ENCODE measurements around the gene MT1F.
"Not testable (repeated sequence)": the region's sequence is repeated elsewhere in the genome, so short reads cannot be mapped to it uniquely, and the experiment has no call there.

Gene MT1F

DNA sequence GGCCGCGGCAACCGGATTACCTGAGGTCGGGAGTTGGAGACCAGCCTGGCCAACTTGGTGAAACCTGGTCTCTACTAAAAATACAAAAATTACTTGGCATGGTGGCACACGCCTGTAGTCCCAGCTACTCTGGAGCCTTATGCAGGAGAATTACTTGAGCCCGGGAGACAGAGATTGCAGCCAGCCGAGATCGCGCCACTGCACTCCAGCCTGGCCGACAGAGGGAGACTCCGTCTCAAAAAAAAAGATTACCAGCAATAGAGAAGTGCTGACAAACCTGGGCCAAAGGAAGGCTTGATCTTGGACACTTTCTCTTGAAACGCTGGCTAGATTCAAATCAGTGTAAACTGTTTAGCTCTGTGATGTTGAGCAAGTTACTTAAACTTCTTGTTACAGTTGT, 16.2 kb downstream of the MT1F start:
- peak; percentile 44 to 47 for DNase-seq

DNA sequence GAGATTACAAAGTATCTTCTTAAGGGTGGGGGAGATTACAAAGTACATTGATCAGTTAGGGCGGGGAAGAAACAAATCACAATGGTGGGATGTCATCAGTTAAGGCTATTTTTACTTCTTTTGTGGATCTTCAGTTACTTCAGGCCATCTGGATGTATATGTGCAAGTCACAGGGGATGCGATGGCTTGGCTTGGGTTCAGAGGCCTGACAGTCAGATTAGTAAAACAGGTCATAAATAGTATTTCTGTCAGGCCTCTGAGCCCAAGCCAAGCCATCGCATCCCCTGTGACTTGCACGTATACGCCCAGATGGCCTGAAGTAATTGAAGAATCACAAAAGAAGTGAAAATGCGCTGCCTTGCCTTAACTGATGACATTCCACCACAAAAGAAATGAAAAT, 16.8 kb downstream of the MT1F start:
- DNase-seq = not testable (repeated sequence)

DNA sequence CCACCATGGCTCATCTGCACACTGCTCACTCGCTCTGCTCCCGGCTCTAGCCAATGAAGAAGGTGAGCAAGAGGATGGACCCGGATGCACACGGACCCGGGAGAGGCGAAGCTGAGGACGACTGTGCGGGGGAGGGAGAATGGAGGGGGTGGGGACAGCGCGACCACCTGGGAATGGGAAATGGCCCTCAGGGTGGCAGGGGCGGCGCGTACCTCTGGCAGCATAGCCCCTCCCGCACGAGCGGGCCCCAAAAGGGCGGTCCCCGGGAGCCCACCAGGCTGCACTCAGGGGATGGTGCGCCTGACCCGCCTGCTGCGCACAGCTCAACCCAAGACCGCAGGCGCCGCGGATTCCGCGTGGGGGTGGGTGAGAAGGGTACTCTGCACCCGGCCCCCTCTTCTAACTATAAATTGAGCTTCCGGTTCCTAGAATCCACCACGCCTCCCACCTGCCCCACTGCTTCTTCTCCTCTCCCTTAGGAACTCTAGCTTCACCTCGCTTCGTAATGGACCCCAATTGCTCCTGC, 18.0 kb downstream of the MT1F start:
- no peak for DNase-seq

DNA sequence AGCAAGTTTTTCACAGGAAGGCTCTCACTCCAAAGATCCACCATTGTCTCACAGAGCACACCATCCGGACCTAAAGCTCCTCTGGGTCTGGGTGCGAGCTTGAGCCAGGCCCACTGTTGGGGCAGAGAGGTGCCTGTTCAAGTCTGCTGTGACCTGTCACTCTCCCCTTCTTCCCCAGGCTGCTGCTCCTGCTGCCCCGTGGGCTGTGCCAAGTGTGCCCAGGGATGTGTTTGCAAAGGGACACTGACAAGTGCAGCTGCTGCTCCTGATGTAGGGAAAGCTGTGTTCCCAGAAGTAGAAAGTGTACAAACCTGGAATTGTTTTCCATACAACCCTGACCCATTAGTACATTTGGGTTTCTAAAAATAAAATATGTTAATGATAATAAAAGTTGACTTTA, 19.7 kb downstream of the MT1F start:
- DNase-seq = no peak

DNA sequence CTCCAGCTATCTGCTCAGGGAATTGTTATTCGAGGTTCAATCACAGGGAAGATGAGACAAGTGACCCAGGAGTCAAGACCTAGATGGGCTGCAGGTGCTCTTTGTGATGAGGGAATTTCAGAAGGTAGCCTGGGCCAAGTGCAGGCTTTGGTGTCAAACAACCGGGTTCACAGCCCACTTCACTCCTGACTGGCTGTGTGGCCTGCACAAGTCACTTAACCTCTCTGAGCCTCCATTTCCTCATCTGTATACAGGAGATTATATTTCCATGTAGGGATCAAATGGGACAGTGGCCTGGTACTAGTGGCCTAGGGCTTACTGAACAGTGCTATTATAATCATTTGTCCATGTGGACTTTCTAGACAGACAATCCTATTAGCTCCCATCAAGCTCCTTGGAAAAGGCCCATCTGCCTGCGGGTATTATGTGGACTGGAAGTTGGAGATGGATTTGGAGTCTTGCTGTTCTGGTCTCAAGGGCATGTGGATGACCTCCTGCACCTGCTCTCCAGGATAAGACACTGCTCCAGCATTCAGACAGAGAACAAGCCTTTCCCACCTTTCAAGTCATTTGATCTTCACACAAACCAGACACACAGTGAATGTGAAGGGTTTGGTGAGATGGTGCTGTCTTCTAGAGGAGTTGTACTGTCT, 21.4 kb downstream of the MT1F start:
- no peak for DNase-seq

DNA sequence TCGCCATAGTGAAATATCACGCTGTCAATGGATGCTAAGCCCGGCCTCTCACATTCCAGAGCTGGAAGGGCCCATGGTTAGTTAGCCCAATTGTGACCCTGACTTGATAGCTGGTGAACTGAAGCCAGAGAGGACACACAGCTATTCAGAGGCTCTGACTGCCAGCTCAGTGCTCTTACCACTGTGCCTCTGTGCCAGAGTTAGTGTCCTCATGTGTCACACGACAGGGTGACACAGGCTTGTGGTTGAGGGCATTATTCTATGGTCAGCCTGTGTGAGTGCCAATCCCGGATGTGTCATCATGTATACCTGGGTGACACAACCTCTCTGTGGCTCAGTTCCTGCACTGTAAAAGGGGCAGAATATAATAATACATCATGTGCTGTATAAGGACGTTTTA, 22.1 kb downstream of the MT1F start:
- DNase-seq = peak in 1 of 2 experiments; percentile 26

DNA sequence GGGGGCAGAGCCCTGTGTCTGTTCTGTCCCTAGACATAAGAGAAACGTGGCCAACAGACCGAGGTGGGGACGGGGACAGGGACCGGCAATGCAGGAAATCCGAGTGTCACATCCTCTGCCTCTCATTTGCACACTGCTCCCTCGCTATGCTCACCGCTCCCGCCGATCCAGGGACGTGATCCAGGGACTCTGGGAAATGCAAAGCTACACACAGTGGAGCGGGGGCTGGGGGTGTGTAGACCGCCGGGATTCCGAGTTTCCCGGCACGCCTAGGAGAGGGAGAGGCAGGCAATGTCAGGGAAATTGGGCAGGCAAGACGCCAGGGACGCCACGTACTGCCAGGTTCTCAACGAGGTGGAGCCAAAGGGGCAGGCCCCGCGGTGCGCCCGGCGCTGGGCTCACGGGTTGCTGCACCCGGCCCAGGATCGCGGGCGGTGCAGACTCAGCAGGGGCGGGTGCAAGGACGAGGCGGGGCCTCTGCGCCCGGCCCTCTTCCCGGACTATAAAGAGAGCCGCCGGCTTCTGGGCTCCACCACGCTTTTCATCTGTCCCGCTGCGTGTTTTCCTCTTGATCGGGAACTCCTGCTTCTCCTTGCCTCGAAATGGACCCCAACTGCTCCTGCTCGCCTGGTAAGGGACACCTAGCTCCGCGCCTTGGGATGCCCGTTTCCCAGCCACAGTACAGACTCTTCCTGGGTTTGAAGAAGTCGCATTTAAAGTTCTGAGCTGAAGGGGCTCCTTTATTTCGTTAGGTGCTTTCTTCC, 24.4 kb downstream of the MT1F start, which contains the start of gene MT1X:
TSS of gene MT1X (plus strand) at position 532 of the 764 bp plus-strand sequence. CDS start at position 603, 71 bp downstream.
- peak; percentile 84 to 85 for DNase-seq

DNA sequence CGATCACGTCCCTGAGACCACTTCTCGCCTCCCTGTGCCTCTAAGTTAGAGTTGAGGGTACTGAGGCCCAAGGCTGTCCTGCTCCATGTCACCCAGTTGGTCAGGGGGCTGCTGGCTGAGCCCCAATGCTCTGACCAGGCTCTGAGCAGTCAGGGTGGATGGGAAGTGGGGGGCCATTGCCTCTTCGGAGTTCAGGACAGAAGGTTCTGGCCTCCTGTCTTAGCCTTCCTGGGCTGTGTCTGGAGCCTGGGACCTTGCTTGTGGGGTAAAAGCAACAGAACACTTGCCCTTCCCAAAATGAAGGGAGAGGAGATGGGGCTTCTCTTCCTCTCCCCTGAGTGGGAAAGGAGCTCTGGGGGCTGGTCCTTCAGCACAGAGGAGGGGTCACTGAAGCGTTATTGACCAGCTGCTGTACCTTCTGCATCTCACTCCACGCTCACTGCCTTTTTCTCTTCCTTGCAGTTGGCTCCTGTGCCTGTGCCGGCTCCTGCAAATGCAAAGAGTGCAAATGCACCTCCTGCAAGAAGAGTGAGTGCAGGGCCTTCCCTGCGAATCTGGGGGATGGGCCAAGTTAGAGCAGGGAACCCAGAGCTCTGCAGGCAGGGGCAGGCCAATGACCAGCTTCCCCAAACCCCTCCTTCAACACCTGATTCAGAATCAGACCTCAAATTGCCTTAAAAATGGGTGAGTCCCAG, 25.1 kb downstream of the MT1F start:
- peak in 1 of 2 experiments; percentile 12 for DNase-seq

DNA sequence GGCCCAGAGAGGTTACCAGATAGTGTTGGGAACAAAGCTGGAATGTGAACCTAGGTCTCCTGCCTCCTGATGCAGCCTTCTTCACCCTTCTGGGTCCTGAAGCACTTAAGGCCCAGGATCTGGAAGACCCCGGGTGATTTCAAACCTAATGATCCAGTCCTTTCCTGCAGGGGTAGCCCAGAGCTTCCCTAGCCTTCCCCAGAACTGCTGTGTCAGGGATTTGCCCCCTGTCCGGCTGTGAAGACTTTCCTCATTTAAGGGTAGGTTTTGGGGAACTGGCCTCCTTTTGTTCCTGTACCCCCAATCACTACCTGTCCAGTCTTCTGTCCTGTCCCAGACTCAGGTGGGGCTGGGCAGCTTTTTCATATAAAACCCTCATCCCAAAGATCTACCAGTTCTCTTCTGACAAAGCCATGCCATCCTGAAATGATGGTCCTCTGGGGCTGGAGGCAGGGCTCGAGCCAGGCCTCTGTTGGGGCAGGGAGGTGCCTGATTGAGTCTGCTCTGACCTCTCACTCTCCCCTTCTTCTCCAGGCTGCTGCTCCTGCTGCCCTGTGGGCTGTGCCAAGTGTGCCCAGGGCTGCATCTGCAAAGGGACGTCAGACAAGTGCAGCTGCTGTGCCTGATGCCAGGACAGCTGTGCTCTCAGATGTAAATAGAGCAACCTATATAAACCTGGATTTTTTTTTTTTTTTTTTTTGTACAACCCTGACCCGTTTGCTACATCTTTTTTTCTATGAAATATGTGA, 25.8 kb downstream of the MT1F start:
- no peak for DNase-seq

DNA sequence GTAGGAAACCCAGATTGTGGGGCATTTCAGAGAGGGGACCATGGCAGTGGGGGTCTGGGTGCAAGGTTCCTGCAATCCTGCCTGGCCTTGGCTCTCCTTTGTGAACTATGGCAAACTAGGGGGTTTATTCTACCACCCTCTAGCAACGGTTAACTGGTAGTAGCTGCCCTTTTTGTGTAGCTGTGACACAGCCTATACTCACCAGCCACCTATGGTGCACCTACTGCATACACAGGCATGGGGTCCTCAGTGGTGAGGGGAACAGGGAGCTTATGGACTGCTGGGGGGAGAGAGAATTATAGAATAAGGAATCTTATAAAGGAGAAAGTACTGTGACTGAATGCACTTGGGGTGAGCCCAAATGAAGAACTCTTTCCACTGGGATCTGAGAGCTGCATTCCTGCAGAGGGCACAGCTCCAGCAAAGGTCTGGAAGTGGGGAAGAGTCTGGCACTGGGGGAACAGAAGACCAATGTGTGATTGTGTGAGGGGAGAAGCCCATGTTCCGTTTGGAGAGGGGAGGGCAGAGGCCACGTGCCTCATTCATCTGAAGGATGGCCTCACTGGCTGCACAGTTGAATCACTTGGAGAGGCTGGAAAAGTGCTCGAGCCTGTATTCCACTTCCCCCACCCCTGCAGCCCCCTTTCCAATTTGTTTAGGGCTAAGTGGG, 26.6 kb downstream of the MT1F start:
- no peak for DNase-seq

DNA sequence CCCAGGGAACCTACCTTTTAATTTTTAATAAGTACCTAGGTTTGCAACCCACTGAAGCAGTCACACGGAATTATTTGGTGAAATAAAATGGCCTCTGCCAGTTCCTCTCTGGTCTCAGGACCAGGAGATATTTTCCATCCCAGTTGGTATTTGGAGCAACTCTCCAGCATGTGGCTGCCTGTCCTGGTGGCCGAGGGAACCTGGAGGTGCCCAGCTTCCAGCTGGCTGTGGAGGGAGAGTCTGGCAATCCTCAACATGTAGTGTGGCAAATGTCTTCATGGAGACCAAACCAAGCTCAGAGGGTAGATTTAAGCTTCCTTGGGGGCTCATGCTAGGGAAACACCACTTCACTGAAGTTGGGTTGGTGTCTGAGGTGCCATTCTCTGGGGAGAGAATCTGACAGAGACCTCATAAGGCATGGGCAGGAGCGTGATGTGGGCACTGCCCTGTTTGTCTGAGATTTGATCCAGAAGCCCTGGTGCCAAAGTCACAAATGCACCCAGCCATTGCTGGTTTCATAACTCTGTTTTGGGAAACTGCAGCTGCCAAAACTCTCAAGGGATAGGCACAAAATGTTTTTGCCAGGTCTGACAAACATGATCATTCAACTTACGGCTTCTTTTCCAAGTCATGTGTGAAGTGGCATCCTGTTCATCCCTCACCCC, 27.3 kb downstream of the MT1F start:
- DNase-seq = no peak

DNA sequence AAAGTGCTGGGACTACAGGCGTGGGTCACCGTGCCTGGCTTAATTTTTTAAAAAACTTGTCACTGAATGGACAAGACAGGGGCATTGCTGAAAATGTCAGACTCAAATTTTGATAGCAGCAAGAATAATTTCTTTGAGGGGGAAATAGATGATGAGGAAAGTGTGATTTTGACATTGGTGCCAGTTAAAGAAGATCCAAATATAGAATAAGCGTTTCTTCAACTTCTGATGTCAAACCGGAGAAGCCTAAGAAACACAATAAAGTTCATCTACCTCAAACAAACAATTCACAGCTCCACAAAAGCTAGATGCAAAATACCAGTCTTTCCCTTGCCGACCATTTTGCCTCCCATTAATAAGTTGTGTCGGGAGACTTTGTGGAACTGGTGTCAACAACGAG, 29.0 kb downstream of the MT1F start:
- no peak for DNase-seq

DNA sequence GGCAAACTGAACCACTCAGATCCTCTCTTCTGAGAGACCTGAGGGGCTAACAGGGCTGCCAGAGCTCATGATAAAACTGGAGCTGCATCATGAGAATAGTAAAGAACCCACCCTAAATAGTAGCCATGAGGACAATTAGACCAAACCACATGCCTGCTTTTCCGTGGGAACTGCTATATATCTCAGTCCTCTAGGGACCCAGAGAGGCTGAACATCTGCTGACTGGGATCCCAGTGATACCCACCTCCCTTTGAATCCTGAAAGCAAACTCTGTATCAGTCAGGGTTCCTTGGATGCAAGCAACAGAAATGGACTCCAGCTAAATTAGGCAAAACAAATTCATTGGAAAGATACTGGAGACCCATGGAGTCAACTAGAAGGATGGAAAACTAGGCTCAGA, 31.0 kb downstream of the MT1F start:
- no peak for DNase-seq

DNA sequence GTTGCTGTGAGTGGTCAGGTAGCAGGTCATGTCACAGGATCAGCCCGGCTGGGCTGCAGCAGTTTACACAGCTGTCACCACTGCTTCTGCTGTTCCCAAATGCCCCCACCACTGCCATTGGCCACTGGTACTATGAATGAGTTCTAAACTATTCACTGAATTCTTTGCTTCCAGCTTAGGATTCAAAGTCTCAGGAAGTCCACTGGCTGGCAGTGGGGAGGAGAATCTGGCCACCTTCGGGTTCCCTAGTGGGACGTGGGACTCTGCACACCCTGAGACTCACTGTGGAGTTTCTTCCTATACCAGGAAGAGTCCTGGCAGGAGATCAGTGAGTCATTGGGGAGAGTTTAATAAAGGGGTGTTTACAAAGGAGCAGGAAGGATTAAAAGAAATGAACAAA, 31.4 kb downstream of the MT1F start:
- DNase-seq = no peak

DNA sequence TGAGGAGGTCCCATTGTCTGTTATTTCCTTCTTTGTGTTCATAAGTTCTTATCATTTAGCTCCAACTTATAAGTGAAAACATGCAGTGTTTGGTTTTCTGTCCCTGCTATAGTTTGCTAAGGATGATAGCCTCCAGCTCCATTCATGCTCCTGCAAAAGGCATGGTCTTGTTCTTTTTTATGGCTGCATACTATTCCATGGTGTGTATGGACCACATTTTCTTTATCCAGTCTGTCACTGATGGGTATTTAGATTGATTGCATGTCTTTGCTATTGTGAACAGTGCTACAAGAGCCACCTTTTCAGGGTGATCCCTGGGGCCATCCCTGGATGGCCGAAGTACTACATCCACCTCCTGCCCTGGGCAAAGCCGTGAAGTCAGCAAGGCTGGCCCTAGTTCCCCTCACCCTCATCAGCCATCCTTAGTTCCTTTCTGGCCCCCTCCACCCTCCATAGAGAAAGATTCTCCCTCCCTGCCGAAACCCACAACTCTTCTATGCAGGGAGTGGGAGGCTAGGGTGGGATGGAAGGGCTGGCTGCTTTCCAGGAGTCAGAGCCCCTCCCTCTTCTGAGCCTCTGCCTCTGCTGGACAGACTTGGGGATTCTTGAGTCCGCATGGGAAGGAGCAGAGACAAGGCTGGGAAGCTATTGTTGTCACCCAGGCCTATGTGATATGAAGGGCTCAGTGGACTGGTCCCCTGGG, 32.8 kb downstream of the MT1F start:
- no peak for DNase-seq

DNA sequence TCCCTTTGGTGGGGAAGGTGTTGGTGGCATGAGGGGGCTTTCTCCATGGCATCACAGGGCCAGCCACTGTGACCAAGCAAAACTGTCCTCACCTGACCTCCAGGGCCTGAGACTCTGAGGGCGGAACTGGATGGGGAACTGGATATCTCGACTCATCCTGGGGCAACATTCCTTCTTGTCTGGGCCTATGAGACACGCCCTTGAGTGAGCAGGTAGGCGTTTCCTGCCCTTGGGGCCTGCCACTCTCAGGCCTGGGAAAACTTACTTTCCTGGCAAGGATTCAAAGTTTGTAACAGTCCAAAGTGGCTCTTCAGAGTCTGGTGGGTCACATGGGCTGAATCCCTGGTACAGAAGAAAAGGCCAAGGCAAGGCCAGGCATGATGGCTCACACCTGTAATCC, 34.1 kb downstream of the MT1F start:
- DNase-seq = no peak

DNA sequence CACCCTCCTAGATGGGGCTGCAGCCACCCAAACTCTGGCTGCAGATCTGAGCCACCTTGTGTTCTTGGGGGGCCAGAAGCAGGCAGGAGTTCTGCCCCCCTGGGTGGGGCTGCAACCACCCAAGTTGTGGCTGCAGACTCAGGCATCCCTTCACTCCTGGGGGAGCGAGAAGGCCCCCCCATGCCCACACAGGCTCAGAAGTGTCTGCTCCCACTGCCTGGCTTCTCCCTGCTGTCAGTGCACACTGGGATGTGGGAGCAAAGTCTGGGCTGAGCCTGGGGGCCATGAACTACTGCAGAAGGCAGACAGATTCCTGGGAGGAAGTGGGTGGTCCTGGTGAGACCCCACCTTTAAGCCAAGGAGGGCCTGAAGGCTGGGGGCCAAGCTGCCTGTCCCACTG, 37.5 kb downstream of the MT1F start:
- DNase-seq = no peak

DNA sequence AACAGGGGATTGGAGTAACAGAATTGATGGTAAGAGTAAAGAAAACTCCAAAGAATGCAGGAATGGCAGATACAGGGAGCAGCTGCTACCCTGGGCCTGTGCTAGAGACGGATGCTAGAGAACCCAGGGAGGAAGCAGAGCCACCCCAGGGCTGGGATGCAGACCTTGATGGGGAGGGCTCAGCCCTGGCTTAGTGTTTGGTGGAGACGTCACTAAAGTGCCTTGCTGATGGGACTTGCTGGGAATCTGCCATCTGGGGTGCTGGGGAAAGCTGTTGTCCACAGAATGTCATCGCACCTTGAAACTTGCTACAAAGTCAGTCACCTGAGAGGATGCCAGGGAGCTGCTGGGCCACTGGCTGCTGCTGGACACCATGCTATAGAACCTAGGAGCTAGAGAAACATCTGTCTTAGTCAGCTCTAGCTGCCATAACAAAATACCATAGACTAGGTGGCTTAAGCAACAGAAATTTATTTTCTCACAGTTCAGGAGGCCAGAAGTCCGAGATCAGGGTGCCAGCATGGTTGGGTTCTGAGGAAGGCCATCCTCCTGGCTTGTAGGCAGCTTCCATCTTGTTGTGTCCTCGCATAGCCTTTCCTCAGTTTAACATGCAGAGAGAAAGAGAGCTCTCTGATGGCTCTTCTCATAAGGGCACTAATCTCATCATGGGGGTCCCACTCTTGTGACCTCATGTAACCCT, 39.8 kb downstream of the MT1F start:
- no peak for DNase-seq

DNA sequence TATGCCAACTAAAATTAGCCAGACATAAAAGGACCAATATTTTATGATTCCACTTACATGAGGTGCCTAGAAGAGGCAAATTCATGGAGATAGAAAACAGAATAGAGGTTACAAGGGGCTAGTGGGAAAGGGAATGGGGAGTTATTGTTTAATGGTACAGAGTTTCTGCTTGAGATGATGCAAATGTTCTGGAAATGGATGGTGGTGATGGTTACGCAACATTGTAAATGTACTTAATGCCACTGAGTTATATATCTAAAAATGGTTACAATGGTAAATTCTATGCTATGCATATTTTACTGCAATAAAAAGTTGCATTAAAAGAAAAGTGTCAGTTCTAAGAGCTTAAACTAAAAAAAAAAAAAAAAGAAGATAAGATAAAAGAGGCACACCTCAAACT, 42.4 kb downstream of the MT1F start:
- no peak for DNase-seq

DNA sequence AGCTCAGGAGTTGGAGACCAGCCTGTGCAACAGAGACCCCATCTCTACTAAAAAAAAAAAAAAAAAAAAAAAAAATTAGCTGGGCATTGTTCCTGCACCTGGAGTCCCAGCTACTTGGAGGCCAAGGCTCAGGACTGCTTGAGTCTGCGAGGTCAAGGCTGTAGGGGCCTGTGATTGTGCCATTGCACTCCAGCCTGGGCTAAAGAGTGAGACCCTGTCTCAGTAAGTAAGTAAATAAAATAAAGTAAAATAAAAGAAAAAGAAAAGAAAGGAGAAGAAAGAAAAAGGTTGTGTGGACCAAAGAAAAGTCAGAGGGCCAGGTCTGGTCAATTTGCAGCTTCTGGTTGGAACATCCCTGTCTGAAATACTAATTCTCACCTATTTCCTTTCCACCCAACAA, 42.9 kb downstream of the MT1F start:
- no peak for DNase-seq

DNA sequence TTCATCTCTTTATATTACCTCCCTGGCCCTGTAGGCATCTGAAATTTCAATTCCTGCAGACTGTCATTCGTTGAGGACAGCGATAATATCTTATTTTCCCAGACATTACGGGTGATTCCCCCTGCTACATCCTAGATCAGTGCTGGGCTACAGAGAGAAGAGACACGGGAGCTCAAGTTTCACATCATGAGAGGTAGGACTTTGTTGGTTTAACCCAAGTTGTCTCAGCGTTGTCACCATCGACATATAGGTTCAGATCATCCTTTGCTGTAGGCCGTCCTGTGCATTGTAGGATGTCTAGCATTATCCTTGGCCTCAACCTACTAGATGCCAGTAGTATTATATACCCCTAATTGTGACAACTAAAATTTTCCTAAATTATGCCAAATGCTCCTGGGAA, 43.8 kb downstream of the MT1F start:
- DNase-seq = no peak

All from AML-193 (cell line).